Inferior parietal cortex (tissue), 1 donor: Measurements from ENCODE around the gene PNMA3.
"Not testable (repeated sequence)": the region's sequence is repeated elsewhere in the genome, so short reads cannot be mapped to it uniquely, and the experiment has no call there.

Experiments used
- DNase-seq: peaks from one replicate; pipeline ENCODE4 v3.0.0-alpha.2; 2016; ENCODE audit errors: extremely low spot score

The PNMA3 gene

GRCh38 chrX:153074262-153074899 lies 18.1 kb downstream of the PNMA3 start:
- DNase-seq, result no peak

GRCh38 chrX:153074935-153075334 lies 18.7 kb downstream of the PNMA3 start:
- no peak for DNase-seq

GRCh38 chrX:153075366-153075765 lies 19.1 kb downstream of the PNMA3 start:
- DNase-seq, result no peak

- not testable (repeated sequence) for DNase-seq
These were observed 21.3 kb downstream of the PNMA3 start for GRCh38 chrX:153077437-153078135.

GRCh38 chrX:153083238-153083923 lies 27.1 kb downstream of the PNMA3 start:
- DNase-seq, result not testable (repeated sequence)

- no peak for DNase-seq
These were observed 46.1 kb downstream of the PNMA3 start for GRCh38 chrX:153102418-153102817.

- DNase-seq, result not testable (repeated sequence)
These were observed 48.7 kb downstream of the PNMA3 start for GRCh38 chrX:153104959-153105358.

GRCh38 chrX:153106092-153106801 lies 50.0 kb downstream of the PNMA3 start:
- DNase-seq, result not testable (repeated sequence)
